Hepatic stellate cell (primary cell): ENCODE results near the gene PRRC2A.

ENCODE experiments used
- DNase-seq: peaks from one replicate; pipeline ENCODE4 v3.0.0; 2011; ENCODE audit warnings: low spot score

The PRRC2A gene

GRCh38 chr6:31620586-31621319, at the start of gene PRRC2A:
PRRC2A (plus strand) TSS chr6:31620715; CDS start chr6:31622790, 2,075 bp downstream.
- DNase-seq, result peak; percentile 83

- no peak for DNase-seq
Observed at GRCh38 chr6:31572041-31572911, 48.2 kb upstream of the PRRC2A start, which contains the start of gene LTA. LTA (plus strand) TSS chr6:31572289; CDS start chr6:31572743, 454 bp downstream.

- DNase-seq, result no peak
Observed at GRCh38 chr6:31573239-31574105, 47.0 kb upstream of the PRRC2A start.

- no peak for DNase-seq
Observed at GRCh38 chr6:31574106-31575061, 46.1 kb upstream of the PRRC2A start.

- no peak for DNase-seq
Observed at GRCh38 chr6:31575335-31575901, 45.1 kb upstream of the PRRC2A start, which contains the start of gene TNF. TNF (plus strand) TSS chr6:31575565; CDS start chr6:31575742, 177 bp downstream.

- DNase-seq, result no peak
Observed at GRCh38 chr6:31575952-31576685, 44.4 kb upstream of the PRRC2A start.

GRCh38 chr6:31576897-31577578, 43.5 kb upstream of the PRRC2A start:
- no peak for DNase-seq

- no peak for DNase-seq
Observed at GRCh38 chr6:31577579-31577966, 42.9 kb upstream of the PRRC2A start.

- DNase-seq, result no peak
Observed at GRCh38 chr6:31578184-31579118, 42.1 kb upstream of the PRRC2A start.

GRCh38 chr6:31579119-31579505, 41.4 kb upstream of the PRRC2A start:
- no peak for DNase-seq

- no peak for DNase-seq
Observed at GRCh38 chr6:31579546-31580437, 40.7 kb upstream of the PRRC2A start.

- DNase-seq, result no peak
Observed at GRCh38 chr6:31580438-31580740, 40.1 kb upstream of the PRRC2A start.

- DNase-seq, result peak; percentile 90
Observed at GRCh38 chr6:31580807-31581433, 39.6 kb upstream of the PRRC2A start.

GRCh38 chr6:31581434-31582229, 38.9 kb upstream of the PRRC2A start:
- DNase-seq, result no peak

- no peak for DNase-seq
Observed at GRCh38 chr6:31582230-31582643, 38.3 kb upstream of the PRRC2A start, which contains the start of gene LTB. LTB (minus strand) TSS chr6:31582424; CDS start chr6:31582417, 7 bp downstream.

- DNase-seq, result no peak
Observed at GRCh38 chr6:31585491-31585890, 35.0 kb upstream of the PRRC2A start.
